HG02970 (cell line): ENCODE data around the gene APOA5.
"Not testable (repeated sequence)": the region's sequence is repeated elsewhere in the genome, so short reads cannot be mapped to it uniquely, and the experiment has no call there.

ENCODE experiments used
- ATAC-seq: cut with Tn5 transposase; IDR thresholded peaks from one replicate; pipeline ENCODE4 v1.9.1; 2021; ENCODE audit warnings: mild to moderate bottlenecking, moderate library complexity, moderate number of reproducible peaks; ENCODE audit not compliant: unreplicated experiment, low FRiP score

Gene APOA5

GRCh38 chr11:116801662-116802061, 10.0 kb upstream of the APOA5 start:
- ATAC-seq: not testable (repeated sequence)

- no peak for ATAC-seq
These were observed 8.9 kb upstream of the APOA5 start for GRCh38 chr11:116800610-116801009.

- no peak for ATAC-seq
These were observed 6.7 kb upstream of the APOA5 start for GRCh38 chr11:116798368-116798767.

GRCh38 chr11:116797816-116798215, 6.1 kb upstream of the APOA5 start:
- no peak for ATAC-seq

- ATAC-seq: no peak
These were observed 4.9 kb upstream of the APOA5 start for GRCh38 chr11:116796548-116796947.

- no peak for ATAC-seq
These were observed 3.2 kb upstream of the APOA5 start for GRCh38 chr11:116794851-116795250.

GRCh38 chr11:116793772-116794097, 2.1 kb upstream of the APOA5 start:
- ATAC-seq: no peak

GRCh38 chr11:116792869-116793771, 1.4 kb upstream of the APOA5 start:
- no peak for ATAC-seq

GRCh38 chr11:116792144-116792868, 627 bp upstream of the APOA5 start:
- no peak for ATAC-seq

GRCh38 chr11:116791002-116791812, 472 bp downstream of the APOA5 start:
- ATAC-seq: no peak

- ATAC-seq: no peak
These were observed 1.3 kb downstream of the APOA5 start for GRCh38 chr11:116790167-116791001.

- ATAC-seq: no peak
These were observed 2.7 kb downstream of the APOA5 start for GRCh38 chr11:116788975-116789374.

GRCh38 chr11:116788534-116788933, 3.1 kb downstream of the APOA5 start:
- no peak for ATAC-seq

- ATAC-seq: peak; percentile 75
These were observed 3.7 kb downstream of the APOA5 start, which contains the start of gene ZPR1 for GRCh38 chr11:116787786-116788486. ZPR1 (minus strand) TSS chr11:116788023; CDS start chr11:116787990, 33 bp downstream.

- no peak for ATAC-seq
These were observed 4.3 kb downstream of the APOA5 start for GRCh38 chr11:116787436-116787785.

GRCh38 chr11:116786966-116787365, 4.7 kb downstream of the APOA5 start:
- ATAC-seq: no peak

- no peak for ATAC-seq
These were observed 5.4 kb downstream of the APOA5 start for GRCh38 chr11:116786326-116786725.

- no peak for ATAC-seq
These were observed 9.0 kb downstream of the APOA5 start for GRCh38 chr11:116782728-116783127.

GRCh38 chr11:116778556-116778955, 13.1 kb downstream of the APOA5 start:
- no peak for ATAC-seq
